GM12878 (cell line): ENCODE results near the gene ANKRD42. TPM values are rescaled to one million over a fixed set of nuclear protein-coding genes. Genes with fewer than 3 reads are reported as not detected.

ENCODE experiments used
- ATAC-seq: fragments of 200-7000 bp; cut with Tn5 transposase; 3 replicates; pipeline ENCODE4 v1.9.1; 2020; ENCODE audit warnings: mild to moderate bottlenecking, moderate library complexity
- BruUV-seq: library from RNA; stranded (reverse); fragments of 400-500 nt; replicated peaks from 2 replicates; lab custom pipeline; 2021; lab: Mats Ljungman, UMichigan
- CTCF ChIA-PET: fragments of 300-600 bp; sonication (Branson Sonifier 250); formaldehyde crosslinking; extraction: SDS; loops from one replicate; lab custom pipeline; 2021; ENCODE audit warnings: inconsistent platforms; lab: Yijun Ruan, JAX
- POLR2A ChIA-PET: fragments of 350-600 bp; formaldehyde crosslinking; extraction: SDS; loops from one replicate; lab custom pipeline; 2021; ENCODE audit warnings: inconsistent platforms; lab: Charles Lee
- RAD21 ChIA-PET: fragments of 300-600 bp; sonication (Branson Sonifier 250); formaldehyde crosslinking; loops from one replicate; lab custom pipeline; 2023; ENCODE audit warnings: antibody characterized with exemption; ENCODE audit not compliant: unreplicated experiment; lab: Charles Lee
- SMC1A ChIA-PET: fragments of 300-600 bp; sonication (Branson Sonifier 250); formaldehyde crosslinking; loops from one replicate; lab custom pipeline; 2023; ENCODE audit not compliant: unreplicated experiment, uncharacterized antibody; lab: Charles Lee
- DNase-seq: peaks from one replicate; pipeline ENCODE4 v3.0.0-alpha.2; 2011; ENCODE audit warnings: low read depth, low spot score
- FAIRE-seq: peaks from 3 replicates; lab custom pipeline; 2011; peaks lifted over from hg19 to GRCh38; lab: Jason Lieb, UNC
- H2AFZ ChIP-seq: 2 replicates; pipeline ENCODE4 v1.6.0; 2011; ENCODE audit warnings: low read depth, low read length, control low read depth; ENCODE audit not compliant: control insufficient read depth
- H3K27ac ChIP-seq: 2 replicates; pipeline ENCODE4 v1.5.1; 2011; ENCODE audit warnings: control low read depth; ENCODE audit not compliant: control insufficient read depth, insufficient read depth
- H3K27me3 ChIP-seq, 2 experiments: replicated peaks in 1 of 2; 2 replicates each; pipeline versions ENCODE4 v1.6.0 to v1.6.1; 2011; ENCODE audit warnings: low read length in 1 of 2; ENCODE audit not compliant: control insufficient read depth in 2 of 2, insufficient read depth in 2 of 2
- H3K36me3 ChIP-seq, 2 experiments: 2 replicates each; pipeline ENCODE4 v1.5.1; 2011; ENCODE audit warnings: low read length in 1 of 2; ENCODE audit not compliant: control insufficient read depth in 2 of 2, insufficient read depth in 2 of 2
- H3K4me1 ChIP-seq: 2 replicates; pipeline ENCODE4 v1.6.1; 2011; ENCODE audit warnings: mild to moderate bottlenecking, low read length, moderate library complexity, mixed read lengths; ENCODE audit not compliant: control insufficient read depth, insufficient read depth
- H3K4me2 ChIP-seq: 2 replicates; pipeline ENCODE4 v1.6.0; 2011; ENCODE audit warnings: control low read depth; ENCODE audit not compliant: control insufficient read depth, insufficient read depth
- H3K4me3 ChIP-seq: fragments of 200-600 bp; sonication (generic); 2 replicates; pipeline ENCODE4 v1.5.1; 2016
- H3K79me2 ChIP-seq: 2 replicates; pipeline ENCODE4 v1.6.0; 2011; ENCODE audit warnings: low read length; ENCODE audit not compliant: control insufficient read depth, insufficient read depth
- H3K9ac ChIP-seq: 2 replicates; pipeline ENCODE4 v1.8.0; 2011; ENCODE audit warnings: low read length, control low read depth, mixed read lengths; ENCODE audit not compliant: control insufficient read depth, insufficient read depth
- H3K9me3 ChIP-seq: replicated peaks from 3 replicates; pipeline ENCODE4 v1.5.1; 2011; ENCODE audit warnings: mild to moderate bottlenecking, low read length; ENCODE audit not compliant: control insufficient read depth, insufficient read depth
- H4K20me1 ChIP-seq: 2 replicates; pipeline ENCODE4 v1.6.0; 2011; ENCODE audit not compliant: control insufficient read depth, insufficient read depth
- ATF7 ChIP-seq: fragments of 450-650 bp; IDR thresholded peaks from 2 replicates; pipeline ENCODE4 v1.6.1; 2016; ENCODE audit warnings: low read depth, mild to moderate bottlenecking
- CEBPB ChIP-seq, 2 experiments: fragments of 150-350 bp in 1 of 2; IDR thresholded peaks; 2 replicates each; pipeline ENCODE4 v1.6.1; 2012 to 2014; ENCODE audit warnings: low read depth in 2 of 2, low read length in 2 of 2, borderline replicate concordance in 1 of 2, inconsistent platforms in 1 of 2
- CREM ChIP-seq: IDR thresholded peaks from 2 replicates; pipeline ENCODE4 v1.6.1; 2014; ENCODE audit warnings: antibody characterized with exemption, low read depth
- EGR1 ChIP-seq, 2 experiments: IDR thresholded peaks; 1 replicate in 1 of 2; 2 replicates in 1 of 2; pipeline ENCODE4 v1.6.1; 2011 to 2012; ENCODE audit warnings: low read depth in 2 of 2, low read length in 2 of 2, borderline replicate concordance in 1 of 2, mild to moderate bottlenecking in 1 of 2, moderate library complexity in 1 of 2
- GABPA ChIP-seq: IDR thresholded peaks from 2 replicates; pipeline ENCODE4 v1.6.1; 2014; ENCODE audit warnings: antibody characterized with exemption, low read depth, mild to moderate bottlenecking, inconsistent platforms
- IKZF1 ChIP-seq: fragments of 450-650 bp; conservative IDR thresholded peaks from 2 replicates; pipeline ENCODE4 v1.6.1; 2017; ENCODE audit warnings: antibody characterized with exemption, mild to moderate bottlenecking
- IRF4 ChIP-seq: IDR thresholded peaks from 2 replicates; pipeline ENCODE4 v1.6.1; 2011; ENCODE audit warnings: low read depth, low read length
- MYC ChIP-seq: IDR thresholded peaks from 2 replicates; pipeline ENCODE4 v1.6.1; 2011; ENCODE audit warnings: mild to moderate bottlenecking, low read length, moderate library complexity, inconsistent platforms; ENCODE audit not compliant: insufficient read depth, insufficient replicate concordance, insufficient read length, severe bottlenecking
- POU2F2 ChIP-seq: IDR thresholded peaks from 3 replicates; pipeline ENCODE4 v1.6.1; 2011; ENCODE audit warnings: low read depth, mild to moderate bottlenecking, low read length, borderline replicate concordance
- RELA ChIP-seq: fragments of 450-650 bp; IDR thresholded peaks from 2 replicates; pipeline ENCODE4 v1.8.0; 2014; ENCODE audit warnings: borderline replicate concordance; ENCODE audit not compliant: partially characterized antibody
- SMC3 ChIP-seq: IDR thresholded peaks from 2 replicates; pipeline ENCODE4 v1.6.1; 2011; ENCODE audit warnings: low read length, improper control_type of control experiment, borderline replicate concordance
- TCF12 ChIP-seq: IDR thresholded peaks from 2 replicates; pipeline ENCODE4 v1.6.1; 2011; ENCODE audit warnings: low read depth, mild to moderate bottlenecking, low read length
- ZNF24 ChIP-seq: fragments of 450-650 bp; IDR thresholded peaks from 2 replicates; pipeline ENCODE4 v1.6.1; 2017; ENCODE audit warnings: antibody characterized with exemption, mild to moderate bottlenecking
- ZSCAN29 ChIP-seq: fragments of 450-650 bp; IDR thresholded peaks from 2 replicates; pipeline ENCODE4 v1.6.1; 2017; ENCODE audit warnings: mild to moderate bottlenecking, moderate library complexity
- ZZZ3 ChIP-seq: IDR thresholded peaks from 2 replicates; pipeline ENCODE4 v1.6.1; 2011; ENCODE audit warnings: low read depth; ENCODE audit not compliant: control insufficient read depth, insufficient read length
- WGBS: methylation state at CpG from one replicate; pipeline ENCODE4 v1.1.6; 2016; ENCODE audit warnings: low lambda C conversion rate; ENCODE audit not compliant: insufficient replicate concordance, insufficient coverage; ENCODE audit errors: missing lambda C conversion rate; 5-methylcytosine and 5-hydroxymethylcytosine counted together
- in situ Hi-C: fragments of 300-500 bp; cut with MboI; formaldehyde crosslinking; loops from 9 replicates; pipeline ENCODE4 v1.14.3; 2018; ENCODE audit warnings: mixed read lengths
- intact Hi-C: fragments of 100-400 bp; cut with micrococcal nuclease; formaldehyde crosslinking; loops from one replicate; pipeline ENCODE4 v1.14.2; 2022; ENCODE audit not compliant: unreplicated experiment
- polyA plus RNA-seq, 11 experiments: library from polyadenylated mRNA; depleted of rRNA in 4 of 11; unstranded in 6 of 11; stranded (reverse) in 5 of 11; fragments of >200 nt; fragmentation: Nextera tagmentation in 4 of 11; fragmentation: Illumina TruSeq in 1 of 11; extraction: Ambion mirVana in 4 of 11; extraction: Trizol in 1 of 11; gene quantifications; 1 replicate in 1 of 11; 2 replicates in 10 of 11; pipeline versions ENCODE4 v1.2.1 to v1.2.3, GENCODE V29; 2011 to 2016; ENCODE audit warnings: inconsistent platforms in 2 of 11, missing spikeins in 2 of 11, low read depth in 1 of 11
- total RNA-seq, 4 experiments: library from RNA; depleted of rRNA in 3 of 4; stranded (reverse); fragments of >200 nt in 3 of 4; fragmentation: Illumina TruSeq in 1 of 4; extraction: Trizol in 1 of 4; gene quantifications; 2 replicates each; pipeline versions ENCODE4 v1.2.1 to v1.2.3, GENCODE V29; 2013 to 2021
- TF ChIP-seq, protein P1 (sequence below): fragments of 450-650 bp; IDR thresholded peaks from 2 replicates; pipeline ENCODE4 v1.6.1; 2017; ENCODE audit warnings: mild to moderate bottlenecking, low read depth, inconsistent platforms; ENCODE audit not compliant: poor library complexity, severe bottlenecking
- TF ChIP-seq, protein P2 (sequence below): IDR thresholded peaks from 2 replicates; pipeline ENCODE4 v1.6.1; 2011; ENCODE audit warnings: borderline replicate concordance, low read depth, mild to moderate bottlenecking, moderate library complexity, mixed read lengths, low read length; ENCODE audit not compliant: insufficient read depth; ENCODE audit errors: extremely low read length
- TF ChIP-seq, protein P3 (sequence below): fragments of 450-650 bp; IDR thresholded peaks from 2 replicates; pipeline ENCODE4 v1.6.1; 2017; ENCODE audit warnings: borderline replicate concordance

Gene ANKRD42
- total and polyA plus RNA-seq, 10 of the 15 experiments (the other 5 are each of a cell fraction or from before 2014, with no cell fraction given) = 0.68 to 3.2 (median 2.0) TPM

DNA sequence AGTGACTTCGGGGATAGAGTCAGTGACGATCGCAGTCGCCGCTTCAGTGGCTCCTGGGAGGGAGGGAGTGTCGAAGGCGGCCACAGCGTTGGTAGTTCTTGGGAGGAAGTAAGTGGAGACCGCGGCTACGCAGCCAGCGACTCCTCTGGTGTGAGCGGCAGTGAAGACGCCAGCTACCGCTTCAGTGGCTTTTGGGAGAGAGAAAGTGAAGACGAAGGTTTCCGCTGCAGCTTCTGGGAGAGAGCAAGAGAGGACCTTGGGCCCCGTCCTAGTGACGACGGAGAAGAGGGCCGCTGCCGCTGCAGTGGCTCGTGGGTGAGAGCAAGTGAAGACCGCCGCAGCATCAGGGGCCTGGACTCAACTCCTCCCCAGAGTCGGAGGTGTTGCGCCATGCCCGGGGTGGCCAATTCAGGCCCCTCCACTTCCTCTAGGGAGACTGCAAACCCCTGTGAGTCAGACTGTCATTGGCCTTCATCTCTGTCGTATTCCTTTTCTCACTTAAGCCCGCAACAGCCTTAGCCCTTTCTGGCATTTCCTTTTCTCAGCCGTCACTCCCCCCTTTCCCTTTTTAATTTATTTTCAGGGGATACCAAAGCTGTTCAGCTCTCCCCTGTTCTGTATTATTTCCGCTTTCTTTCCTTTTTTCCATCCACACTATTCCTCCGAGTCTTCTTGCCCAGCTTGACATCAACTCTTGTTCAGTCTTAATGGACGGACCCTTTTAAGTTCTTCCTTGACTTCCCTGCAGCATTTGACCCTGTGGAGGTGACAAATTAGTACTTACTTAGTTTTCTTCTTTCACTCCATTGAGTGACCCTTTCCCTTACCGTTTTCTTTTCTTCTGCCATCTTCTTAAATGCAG lies 1.0 kb downstream of the ANKRD42 start:
- ATAC-seq (peak; percentile 81), DNase-seq (no peak), FAIRE-seq (peak; percentile 85)
- intact Hi-C loops (loop anchor here (5.0 kb wide), 1 partner anchor 292 kb away; the partner anchor contains the start of genes DDIAS and PRCP), in situ Hi-C loops (no loop called here)
- Histone ChIP-seq H3K9ac (peak overlapping the region; percentile 65), H3K4me2 (peak overlapping the region; percentile 95), H3K4me1 (no peaks in the 10 kb centered on the region), H4K20me1 (no peaks in the 10 kb centered on the region), H2AFZ (peak overlapping the region; percentile 96), H3K79me2 (peaks cover 19% of the 10 kb centered on the region), H3K4me3 (peak overlapping the region; percentile 92), H3K27me3 (no peaks in the 10 kb centered on the region), H3K36me3 (peaks cover 0 to 3% of the 10 kb centered on the region in 2 experiments; a peak in 1 of 4 replicates), H3K27ac (peak overlapping the region; percentile 46), H3K9me3 (no peaks in the 10 kb centered on the region)
- TSS peak; percentile 64 for BruUV-seq
- 4% methylated on average over 34 of the region's 35 CpGs for WGBS
- SMC1A ChIA-PET = interaction anchor here (1.7 kb wide), 1 partner anchor 290 kb away, joined by 6 read pairs; no protein-coding TSS in a partner anchor
- POLR2A ChIA-PET = interaction anchor here (1.0 to 1.2 kb wide), 2 partner anchors 88 to 123 kb away, joined by 3 to 5 read pairs; partner anchors contain the start of gene RAB30
- CTCF ChIA-PET = interaction anchor here (1.2 to 1.4 kb wide), 2 partner anchors 264 to 291 kb away, joined by 3 to 6 read pairs; no protein-coding TSS in a partner anchor
- RAD21 ChIA-PET = interaction anchor here (0.6 to 1.6 kb wide), 7 partner anchors 35 to 132 kb away, joined by 3 to 4 read pairs (median 3); no protein-coding TSS in a partner anchor
- TF ChIP-seq, protein P1, sequence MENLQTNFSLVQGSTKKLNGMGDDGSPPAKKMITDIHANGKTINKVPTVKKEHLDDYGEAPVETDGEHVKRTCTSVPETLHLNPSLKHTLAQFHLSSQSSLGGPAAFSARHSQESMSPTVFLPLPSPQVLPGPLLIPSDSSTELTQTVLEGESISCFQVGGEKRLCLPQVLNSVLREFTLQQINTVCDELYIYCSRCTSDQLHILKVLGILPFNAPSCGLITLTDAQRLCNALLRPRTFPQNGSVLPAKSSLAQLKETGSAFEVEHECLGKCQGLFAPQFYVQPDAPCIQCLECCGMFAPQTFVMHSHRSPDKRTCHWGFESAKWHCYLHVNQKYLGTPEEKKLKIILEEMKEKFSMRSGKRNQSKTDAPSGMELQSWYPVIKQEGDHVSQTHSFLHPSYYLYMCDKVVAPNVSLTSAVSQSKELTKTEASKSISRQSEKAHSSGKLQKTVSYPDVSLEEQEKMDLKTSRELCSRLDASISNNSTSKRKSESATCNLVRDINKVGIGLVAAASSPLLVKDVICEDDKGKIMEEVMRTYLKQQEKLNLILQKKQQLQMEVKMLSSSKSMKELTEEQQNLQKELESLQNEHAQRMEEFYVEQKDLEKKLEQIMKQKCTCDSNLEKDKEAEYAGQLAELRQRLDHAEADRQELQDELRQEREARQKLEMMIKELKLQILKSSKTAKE = no peak
- TF ChIP-seq ZNF24 (no peak), POU2F2 (no peak), EGR1 (IDR thresholded peaks at IDR 0.05; ENCODE audit: borderline replicate concordance in 1 of 2, low read depth in 2 of 2, low read length in 2 of 2) (no peak), SMC3 (no peak), CREM (no peak; the same call in 1 of the 2 replicates), GABPA (no peak), ATF7 (no peak), ZZZ3 (no peak), CEBPB (IDR thresholded peaks at IDR 0.05; ENCODE audit: borderline replicate concordance in 1 of 2, low read depth in 2 of 2, low read length in 2 of 2) (peak in 1 of 2 experiments; percentile 37; a peak in 1 of 4 replicates), TCF12 (no peak), RELA (no peak), IKZF1 (peak; percentile 11; the same call in 1 of the 2 replicates), MYC (no peak), IRF4 (0 out of 2 replicates have a peak, but pooled peaks have one; percentile 7), ZSCAN29 (peak; percentile 99)
- TF ChIP-seq, protein P2, sequence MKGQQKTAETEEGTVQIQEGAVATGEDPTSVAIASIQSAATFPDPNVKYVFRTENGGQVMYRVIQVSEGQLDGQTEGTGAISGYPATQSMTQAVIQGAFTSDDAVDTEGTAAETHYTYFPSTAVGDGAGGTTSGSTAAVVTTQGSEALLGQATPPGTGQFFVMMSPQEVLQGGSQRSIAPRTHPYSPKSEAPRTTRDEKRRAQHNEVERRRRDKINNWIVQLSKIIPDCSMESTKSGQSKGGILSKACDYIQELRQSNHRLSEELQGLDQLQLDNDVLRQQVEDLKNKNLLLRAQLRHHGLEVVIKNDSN = no peak
- TF ChIP-seq, protein P3, sequence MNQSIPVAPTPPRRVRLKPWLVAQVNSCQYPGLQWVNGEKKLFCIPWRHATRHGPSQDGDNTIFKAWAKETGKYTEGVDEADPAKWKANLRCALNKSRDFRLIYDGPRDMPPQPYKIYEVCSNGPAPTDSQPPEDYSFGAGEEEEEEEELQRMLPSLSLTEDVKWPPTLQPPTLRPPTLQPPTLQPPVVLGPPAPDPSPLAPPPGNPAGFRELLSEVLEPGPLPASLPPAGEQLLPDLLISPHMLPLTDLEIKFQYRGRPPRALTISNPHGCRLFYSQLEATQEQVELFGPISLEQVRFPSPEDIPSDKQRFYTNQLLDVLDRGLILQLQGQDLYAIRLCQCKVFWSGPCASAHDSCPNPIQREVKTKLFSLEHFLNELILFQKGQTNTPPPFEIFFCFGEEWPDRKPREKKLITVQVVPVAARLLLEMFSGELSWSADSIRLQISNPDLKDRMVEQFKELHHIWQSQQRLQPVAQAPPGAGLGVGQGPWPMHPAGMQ = no peak
